Measurements from ENCODE around the gene CST2. TPM values are rescaled to one million over a fixed set of nuclear protein-coding genes. Genes with fewer than 3 reads are reported as not detected.

CST2 gene
- polyA plus RNA-seq, 1 donor from 2014 or later = not detected

DNA sequence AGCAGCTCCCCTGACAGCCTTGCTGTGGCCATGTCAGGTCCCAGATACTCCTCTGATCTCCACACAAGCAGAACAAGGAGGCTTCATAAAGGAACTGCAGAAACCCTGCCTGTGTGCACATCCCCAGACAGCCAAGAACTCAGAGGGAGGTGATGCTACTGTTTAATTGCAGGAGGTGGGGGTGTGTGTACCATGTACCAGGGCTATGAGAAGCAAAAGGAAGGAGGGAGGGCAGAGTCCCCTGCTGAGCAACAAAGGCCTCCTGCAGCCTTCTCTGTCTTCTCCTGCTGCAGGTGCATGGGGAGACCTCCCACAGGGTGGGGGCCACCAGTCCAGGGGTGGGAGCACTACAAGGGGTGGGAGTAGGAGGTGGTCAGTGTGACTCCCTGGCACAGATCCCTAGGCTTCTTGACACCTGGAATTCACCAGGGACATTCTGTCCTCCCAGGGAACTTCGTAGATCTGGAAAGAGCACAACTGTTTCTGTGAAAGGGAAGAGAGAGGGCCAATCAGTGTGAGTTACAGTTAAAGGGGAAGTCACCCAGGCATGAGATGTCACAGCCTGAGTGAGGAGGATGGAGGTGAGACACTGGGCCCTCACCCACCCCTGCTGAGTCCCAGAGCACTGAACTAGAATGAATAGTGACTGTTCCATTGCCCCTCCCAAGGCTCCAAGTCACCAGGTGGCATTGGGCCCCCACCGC lies 2.8 kb downstream of the CST2 start:
- Histone ChIP-seq H3K4me2 (ENCODE audit: low read length) (no peak overlapping the region), H2AFZ (ENCODE audit: low read depth, low read length) (no peak overlapping the region), H3K79me2 (replicated peaks; ENCODE audit: insufficient read depth, low read length) (no peaks in the 10 kb centered on the region), H3K9me3 (ENCODE audit: low read length) (no peaks in the 10 kb centered on the region), H3K27ac (ENCODE audit: low read length) (no peak overlapping the region), H3K36me3 (ENCODE audit: insufficient read depth, low read length) (no peaks in the 10 kb centered on the region), H3K4me3 (ENCODE audit: low read length) (no peak overlapping the region), H3F3A (ENCODE audit: insufficient read depth, low read length, poor library complexity, severe bottlenecking) (no peaks in the 10 kb centered on the region), H3K9ac (ENCODE audit: low read length) (no peak overlapping the region), H4K20me1 (ENCODE audit: insufficient read depth) (no peaks in the 10 kb centered on the region), H3K9me2 (ENCODE audit: insufficient read depth, low read length) (no peaks in the 10 kb centered on the region), H3K27me3 (ENCODE audit: insufficient read depth, low read depth, low read length) (no peaks in the 10 kb centered on the region)
- TF ChIP-seq, protein P1, sequence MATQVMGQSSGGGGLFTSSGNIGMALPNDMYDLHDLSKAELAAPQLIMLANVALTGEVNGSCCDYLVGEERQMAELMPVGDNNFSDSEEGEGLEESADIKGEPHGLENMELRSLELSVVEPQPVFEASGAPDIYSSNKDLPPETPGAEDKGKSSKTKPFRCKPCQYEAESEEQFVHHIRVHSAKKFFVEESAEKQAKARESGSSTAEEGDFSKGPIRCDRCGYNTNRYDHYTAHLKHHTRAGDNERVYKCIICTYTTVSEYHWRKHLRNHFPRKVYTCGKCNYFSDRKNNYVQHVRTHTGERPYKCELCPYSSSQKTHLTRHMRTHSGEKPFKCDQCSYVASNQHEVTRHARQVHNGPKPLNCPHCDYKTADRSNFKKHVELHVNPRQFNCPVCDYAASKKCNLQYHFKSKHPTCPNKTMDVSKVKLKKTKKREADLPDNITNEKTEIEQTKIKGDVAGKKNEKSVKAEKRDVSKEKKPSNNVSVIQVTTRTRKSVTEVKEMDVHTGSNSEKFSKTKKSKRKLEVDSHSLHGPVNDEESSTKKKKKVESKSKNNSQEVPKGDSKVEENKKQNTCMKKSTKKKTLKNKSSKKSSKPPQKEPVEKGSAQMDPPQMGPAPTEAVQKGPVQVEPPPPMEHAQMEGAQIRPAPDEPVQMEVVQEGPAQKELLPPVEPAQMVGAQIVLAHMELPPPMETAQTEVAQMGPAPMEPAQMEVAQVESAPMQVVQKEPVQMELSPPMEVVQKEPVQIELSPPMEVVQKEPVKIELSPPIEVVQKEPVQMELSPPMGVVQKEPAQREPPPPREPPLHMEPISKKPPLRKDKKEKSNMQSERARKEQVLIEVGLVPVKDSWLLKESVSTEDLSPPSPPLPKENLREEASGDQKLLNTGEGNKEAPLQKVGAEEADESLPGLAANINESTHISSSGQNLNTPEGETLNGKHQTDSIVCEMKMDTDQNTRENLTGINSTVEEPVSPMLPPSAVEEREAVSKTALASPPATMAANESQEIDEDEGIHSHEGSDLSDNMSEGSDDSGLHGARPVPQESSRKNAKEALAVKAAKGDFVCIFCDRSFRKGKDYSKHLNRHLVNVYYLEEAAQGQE (IDR thresholded peaks at IDR 0.05; ENCODE audit: borderline replicate concordance) = no peak
- TF ChIP-seq MXI1 (conservative IDR thresholded peaks at IDR 0.05; ENCODE audit: poor library complexity, severe bottlenecking) (no peak), EZH2 (IDR thresholded peaks at IDR 0.05; ENCODE audit: borderline replicate concordance, insufficient read depth, low read length, poor library complexity, severe bottlenecking) (no peak), EP300 (conservative IDR thresholded peaks at IDR 0.05; ENCODE audit: poor library complexity, severe bottlenecking) (no peak), TAF1 (IDR thresholded peaks at IDR 0.05; ENCODE audit: low read depth) (no peak), RAD21 (conservative IDR thresholded peaks at IDR 0.05) (no peak), SMC3 (conservative IDR thresholded peaks at IDR 0.05; ENCODE audit: poor library complexity) (no peak), POLR2AphosphoS5 (IDR thresholded peaks at IDR 0.05) (no peak)
- TF ChIP-seq, protein P2, sequence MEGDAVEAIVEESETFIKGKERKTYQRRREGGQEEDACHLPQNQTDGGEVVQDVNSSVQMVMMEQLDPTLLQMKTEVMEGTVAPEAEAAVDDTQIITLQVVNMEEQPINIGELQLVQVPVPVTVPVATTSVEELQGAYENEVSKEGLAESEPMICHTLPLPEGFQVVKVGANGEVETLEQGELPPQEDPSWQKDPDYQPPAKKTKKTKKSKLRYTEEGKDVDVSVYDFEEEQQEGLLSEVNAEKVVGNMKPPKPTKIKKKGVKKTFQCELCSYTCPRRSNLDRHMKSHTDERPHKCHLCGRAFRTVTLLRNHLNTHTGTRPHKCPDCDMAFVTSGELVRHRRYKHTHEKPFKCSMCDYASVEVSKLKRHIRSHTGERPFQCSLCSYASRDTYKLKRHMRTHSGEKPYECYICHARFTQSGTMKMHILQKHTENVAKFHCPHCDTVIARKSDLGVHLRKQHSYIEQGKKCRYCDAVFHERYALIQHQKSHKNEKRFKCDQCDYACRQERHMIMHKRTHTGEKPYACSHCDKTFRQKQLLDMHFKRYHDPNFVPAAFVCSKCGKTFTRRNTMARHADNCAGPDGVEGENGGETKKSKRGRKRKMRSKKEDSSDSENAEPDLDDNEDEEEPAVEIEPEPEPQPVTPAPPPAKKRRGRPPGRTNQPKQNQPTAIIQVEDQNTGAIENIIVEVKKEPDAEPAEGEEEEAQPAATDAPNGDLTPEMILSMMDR (IDR thresholded peaks at IDR 0.05; ENCODE audit: poor library complexity, severe bottlenecking) = no peak

DNA sequence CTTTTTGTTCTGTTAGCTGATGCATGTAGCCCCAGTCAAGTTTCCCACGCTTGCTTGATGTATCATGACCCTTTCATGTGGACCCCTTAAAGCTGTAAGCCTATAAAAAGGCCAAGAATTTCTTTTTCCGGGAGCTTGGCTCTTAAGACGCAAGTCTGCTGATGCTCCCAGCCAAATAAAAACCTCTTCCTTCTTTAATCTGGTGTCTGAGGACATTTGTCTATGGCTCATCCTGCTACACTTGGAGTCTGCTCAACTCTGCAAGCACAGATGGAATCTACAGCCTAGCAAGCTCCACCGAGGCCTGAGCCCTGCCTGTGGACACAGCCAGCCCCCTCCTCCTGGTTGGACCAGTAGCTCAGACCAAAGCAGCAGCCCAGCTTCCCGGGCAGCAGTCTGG lies 3.4 kb downstream of the CST2 start:
- H4K20me1 ChIP-seq (ENCODE audit: insufficient read depth) = no peaks in the 10 kb centered on the region
- TF ChIP-seq RAD21 (conservative IDR thresholded peaks at IDR 0.05) (no peak), TAF1 (IDR thresholded peaks at IDR 0.05; ENCODE audit: low read depth) (no peak), EZH2 (IDR thresholded peaks at IDR 0.05; ENCODE audit: borderline replicate concordance, insufficient read depth, low read length, poor library complexity, severe bottlenecking) (no peak), MXI1 (conservative IDR thresholded peaks at IDR 0.05; ENCODE audit: poor library complexity, severe bottlenecking) (no peak), POLR2AphosphoS5 (IDR thresholded peaks at IDR 0.05) (no peak), SMC3 (conservative IDR thresholded peaks at IDR 0.05; ENCODE audit: poor library complexity) (no peak)
- TF ChIP-seq, protein P1 (IDR thresholded peaks at IDR 0.05; ENCODE audit: borderline replicate concordance) = no peak
- TF ChIP-seq, protein P2 (IDR thresholded peaks at IDR 0.05; ENCODE audit: poor library complexity, severe bottlenecking) = no peak
- H3K4me2 ChIP-seq (ENCODE audit: low read length) = no peak overlapping the region
- no peaks in the 10 kb centered on the region for H3K27me3 ChIP-seq (ENCODE audit: insufficient read depth, low read depth, low read length)
- H2AFZ ChIP-seq (ENCODE audit: low read depth, low read length) = no peak overlapping the region
- no peaks in the 10 kb centered on the region for H3K36me3 ChIP-seq (ENCODE audit: insufficient read depth, low read length)
- H3K9ac ChIP-seq (ENCODE audit: low read length) = no peak overlapping the region
- no peaks in the 10 kb centered on the region for H3K79me2 ChIP-seq (replicated peaks; ENCODE audit: insufficient read depth, low read length)
- H3K27ac ChIP-seq (ENCODE audit: low read length) = no peak overlapping the region
- H3F3A ChIP-seq (ENCODE audit: insufficient read depth, low read length, poor library complexity, severe bottlenecking) = no peaks in the 10 kb centered on the region
- H3K9me2 ChIP-seq (ENCODE audit: insufficient read depth, low read length) = no peaks in the 10 kb centered on the region
- H3K9me3 ChIP-seq (ENCODE audit: low read length) = no peaks in the 10 kb centered on the region
- no peak overlapping the region for H3K4me3 ChIP-seq (ENCODE audit: low read length)

Measured in neural cell (in vitro differentiated cells).